Measurements from ENCODE around the gene DNAJC7. TPM values are rescaled to one million over a fixed set of nuclear protein-coding genes. Genes with fewer than 3 reads are reported as not detected.

Gene DNAJC7
- polyA plus RNA-seq, 1 of the 3 experiments (the other 2 are of a cell fraction) = 38.8 TPM

GRCh38 chr17:41962768-41963434 is 54.3 kb downstream of the DNAJC7 start:
- ChIA-PET POLR2A (interaction anchor here (0.6 kb wide), 1 partner anchor 251 kb away, joined by 5 read pairs; no protein-coding TSS in a partner anchor), CTCF (interaction anchor here (0.6 to 7.1 kb wide), 49 partner anchors 9 to 1447 kb away, joined by 3 to 67 read pairs (median 4); partner anchors contain the start of genes DHX58, DNAJC7, NKIRAS2 and ZNF385C)
- DNase-seq = peak; percentile 87
- Histone ChIP-seq H3K4me3 (ENCODE audit: low read depth in 2 of 2, low read length in 1 of 2) (no peak overlapping the region), H3K27ac (ENCODE audit: low read depth in 2 of 2, low read length in 1 of 2) (no peak overlapping the region), H2AFZ (ENCODE audit: low read depth) (no peak overlapping the region), H3F3A (replicated peaks; ENCODE audit: insufficient read depth) (peaks cover 8% of the 10 kb centered on the region), H3K4me2 (no peak overlapping the region), H3K79me2 (ENCODE audit: insufficient read depth) (peaks cover 11% of the 10 kb centered on the region), H3K4me1 (ENCODE audit: control insufficient read depth in 1 of 2, insufficient read depth in 2 of 2, low read depth in 1 of 2, low read length in 1 of 2) (peaks cover 5 to 25% of the 10 kb centered on the region in 2 experiments; a peak in 2 of 4 replicates), H3K9me3 (no peaks in the 10 kb centered on the region), H3K36me3 (replicated peaks in 1 of 2; ENCODE audit: control insufficient read depth in 1 of 2, insufficient read depth in 2 of 2, low read length in 1 of 2) (peaks cover 0 to 2% of the 10 kb centered on the region in 2 experiments), H3K9me2 (no peaks in the 10 kb centered on the region), H3K27me3 (ENCODE audit: insufficient read depth) (no peaks in the 10 kb centered on the region), H4K20me1 (ENCODE audit: insufficient read depth) (no peaks in the 10 kb centered on the region), H3K9ac (no peak overlapping the region)
- TF ChIP-seq SMC3 (IDR thresholded peaks at IDR 0.05; ENCODE audit: low read depth, low read length) (peak; percentile 76), RFX5 (IDR thresholded peaks at IDR 0.05; ENCODE audit: low read length) (no peak), JUND (IDR thresholded peaks at IDR 0.05) (no peak), POLR2AphosphoS5 (IDR thresholded peaks at IDR 0.05; ENCODE audit: low read depth, low read length) (no peak), RCOR1 (IDR thresholded peaks at IDR 0.05; ENCODE audit: low read length) (0 out of 2 replicates have a peak, but pooled peaks have one; percentile 7), YY1 (IDR thresholded peaks at IDR 0.05; ENCODE audit: low read depth) (no peak), GABPA (IDR thresholded peaks at IDR 0.05; ENCODE audit: low read depth) (no peak), RXRA (IDR thresholded peaks at IDR 0.05; ENCODE audit: borderline replicate concordance, low read depth) (no peak), TCF12 (IDR thresholded peaks at IDR 0.05) (no peak), MXI1 (IDR thresholded peaks at IDR 0.05; ENCODE audit: low read depth, low read length) (no peak), GATA2 (CRISPR knock-in tag; IDR thresholded peaks at IDR 0.05) (no peak), CTCF (IDR thresholded peaks at IDR 0.05) (peak; percentile 94), MEF2A (IDR thresholded peaks at IDR 0.05; ENCODE audit: borderline replicate concordance, low read depth) (no peak), NRF1 (IDR thresholded peaks at IDR 0.05; ENCODE audit: low read depth, low read length) (no peak), FOXM1 (IDR thresholded peaks at IDR 0.05; ENCODE audit: low read depth) (no peak), RAD21 (IDR thresholded peaks at IDR 0.05; ENCODE audit: low read length) (peak; percentile 88), IRF3 (IDR thresholded peaks at IDR 0.05; ENCODE audit: low read depth, low read length) (no peak), FOSL2 (IDR thresholded peaks at IDR 0.05; ENCODE audit: borderline replicate concordance, low read depth) (no peak)
- TF ChIP-seq, protein P1, sequence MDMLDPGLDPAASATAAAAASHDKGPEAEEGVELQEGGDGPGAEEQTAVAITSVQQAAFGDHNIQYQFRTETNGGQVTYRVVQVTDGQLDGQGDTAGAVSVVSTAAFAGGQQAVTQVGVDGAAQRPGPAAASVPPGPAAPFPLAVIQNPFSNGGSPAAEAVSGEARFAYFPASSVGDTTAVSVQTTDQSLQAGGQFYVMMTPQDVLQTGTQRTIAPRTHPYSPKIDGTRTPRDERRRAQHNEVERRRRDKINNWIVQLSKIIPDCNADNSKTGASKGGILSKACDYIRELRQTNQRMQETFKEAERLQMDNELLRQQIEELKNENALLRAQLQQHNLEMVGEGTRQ (IDR thresholded peaks at IDR 0.05; ENCODE audit: borderline replicate concordance, low read depth, low read length) = no peak
- TF ChIP-seq, protein P2, sequence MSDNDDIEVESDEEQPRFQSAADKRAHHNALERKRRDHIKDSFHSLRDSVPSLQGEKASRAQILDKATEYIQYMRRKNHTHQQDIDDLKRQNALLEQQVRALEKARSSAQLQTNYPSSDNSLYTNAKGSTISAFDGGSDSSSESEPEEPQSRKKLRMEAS (IDR thresholded peaks at IDR 0.05; ENCODE audit: low read depth) = no peak
- TF ChIP-seq, protein P3, sequence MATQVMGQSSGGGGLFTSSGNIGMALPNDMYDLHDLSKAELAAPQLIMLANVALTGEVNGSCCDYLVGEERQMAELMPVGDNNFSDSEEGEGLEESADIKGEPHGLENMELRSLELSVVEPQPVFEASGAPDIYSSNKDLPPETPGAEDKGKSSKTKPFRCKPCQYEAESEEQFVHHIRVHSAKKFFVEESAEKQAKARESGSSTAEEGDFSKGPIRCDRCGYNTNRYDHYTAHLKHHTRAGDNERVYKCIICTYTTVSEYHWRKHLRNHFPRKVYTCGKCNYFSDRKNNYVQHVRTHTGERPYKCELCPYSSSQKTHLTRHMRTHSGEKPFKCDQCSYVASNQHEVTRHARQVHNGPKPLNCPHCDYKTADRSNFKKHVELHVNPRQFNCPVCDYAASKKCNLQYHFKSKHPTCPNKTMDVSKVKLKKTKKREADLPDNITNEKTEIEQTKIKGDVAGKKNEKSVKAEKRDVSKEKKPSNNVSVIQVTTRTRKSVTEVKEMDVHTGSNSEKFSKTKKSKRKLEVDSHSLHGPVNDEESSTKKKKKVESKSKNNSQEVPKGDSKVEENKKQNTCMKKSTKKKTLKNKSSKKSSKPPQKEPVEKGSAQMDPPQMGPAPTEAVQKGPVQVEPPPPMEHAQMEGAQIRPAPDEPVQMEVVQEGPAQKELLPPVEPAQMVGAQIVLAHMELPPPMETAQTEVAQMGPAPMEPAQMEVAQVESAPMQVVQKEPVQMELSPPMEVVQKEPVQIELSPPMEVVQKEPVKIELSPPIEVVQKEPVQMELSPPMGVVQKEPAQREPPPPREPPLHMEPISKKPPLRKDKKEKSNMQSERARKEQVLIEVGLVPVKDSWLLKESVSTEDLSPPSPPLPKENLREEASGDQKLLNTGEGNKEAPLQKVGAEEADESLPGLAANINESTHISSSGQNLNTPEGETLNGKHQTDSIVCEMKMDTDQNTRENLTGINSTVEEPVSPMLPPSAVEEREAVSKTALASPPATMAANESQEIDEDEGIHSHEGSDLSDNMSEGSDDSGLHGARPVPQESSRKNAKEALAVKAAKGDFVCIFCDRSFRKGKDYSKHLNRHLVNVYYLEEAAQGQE (IDR thresholded peaks at IDR 0.05; ENCODE audit: low read depth, low read length) = no peak
- TF ChIP-seq, protein P4, sequence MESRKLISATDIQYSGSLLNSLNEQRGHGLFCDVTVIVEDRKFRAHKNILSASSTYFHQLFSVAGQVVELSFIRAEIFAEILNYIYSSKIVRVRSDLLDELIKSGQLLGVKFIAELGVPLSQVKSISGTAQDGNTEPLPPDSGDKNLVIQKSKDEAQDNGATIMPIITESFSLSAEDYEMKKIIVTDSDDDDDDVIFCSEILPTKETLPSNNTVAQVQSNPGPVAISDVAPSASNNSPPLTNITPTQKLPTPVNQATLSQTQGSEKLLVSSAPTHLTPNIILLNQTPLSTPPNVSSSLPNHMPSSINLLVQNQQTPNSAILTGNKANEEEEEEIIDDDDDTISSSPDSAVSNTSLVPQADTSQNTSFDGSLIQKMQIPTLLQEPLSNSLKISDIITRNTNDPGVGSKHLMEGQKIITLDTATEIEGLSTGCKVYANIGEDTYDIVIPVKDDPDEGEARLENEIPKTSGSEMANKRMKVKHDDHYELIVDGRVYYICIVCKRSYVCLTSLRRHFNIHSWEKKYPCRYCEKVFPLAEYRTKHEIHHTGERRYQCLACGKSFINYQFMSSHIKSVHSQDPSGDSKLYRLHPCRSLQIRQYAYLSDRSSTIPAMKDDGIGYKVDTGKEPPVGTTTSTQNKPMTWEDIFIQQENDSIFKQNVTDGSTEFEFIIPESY (IDR thresholded peaks at IDR 0.05; ENCODE audit: borderline replicate concordance, low read depth) = no peak
- TF ChIP-seq, protein P5, sequence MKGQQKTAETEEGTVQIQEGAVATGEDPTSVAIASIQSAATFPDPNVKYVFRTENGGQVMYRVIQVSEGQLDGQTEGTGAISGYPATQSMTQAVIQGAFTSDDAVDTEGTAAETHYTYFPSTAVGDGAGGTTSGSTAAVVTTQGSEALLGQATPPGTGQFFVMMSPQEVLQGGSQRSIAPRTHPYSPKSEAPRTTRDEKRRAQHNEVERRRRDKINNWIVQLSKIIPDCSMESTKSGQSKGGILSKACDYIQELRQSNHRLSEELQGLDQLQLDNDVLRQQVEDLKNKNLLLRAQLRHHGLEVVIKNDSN (IDR thresholded peaks at IDR 0.05; ENCODE audit: borderline replicate concordance, low read depth) = no peak
- WGBS (ENCODE audit: low lambda C conversion rate) = 18% methylated on average over 7 of the region's 9 CpGs
